Left kidney (tissue), 2 donors: ENCODE results near the gene PSAPL1. TPM values are rescaled to one million over a fixed set of nuclear protein-coding genes. Genes with fewer than 3 reads are reported as not detected.

Source experiments
- DNase-seq: peaks from one replicate; pipeline ENCODE4 v3.0.0-alpha.2; 2013
- polyA plus RNA-seq: library from polyadenylated mRNA; unstranded; fragments of 120-200 nt; gene quantifications from one replicate; pipeline ENCODE4 v1.2.1, GENCODE V29; 2013; ENCODE audit not compliant: insufficient read length

Gene PSAPL1
- polyA plus RNA-seq, 1 donor = not detected

GRCh38 chr4:7418131-7418943, 16.4 kb downstream of the PSAPL1 start:
- DNase-seq = no peak

DNA sequence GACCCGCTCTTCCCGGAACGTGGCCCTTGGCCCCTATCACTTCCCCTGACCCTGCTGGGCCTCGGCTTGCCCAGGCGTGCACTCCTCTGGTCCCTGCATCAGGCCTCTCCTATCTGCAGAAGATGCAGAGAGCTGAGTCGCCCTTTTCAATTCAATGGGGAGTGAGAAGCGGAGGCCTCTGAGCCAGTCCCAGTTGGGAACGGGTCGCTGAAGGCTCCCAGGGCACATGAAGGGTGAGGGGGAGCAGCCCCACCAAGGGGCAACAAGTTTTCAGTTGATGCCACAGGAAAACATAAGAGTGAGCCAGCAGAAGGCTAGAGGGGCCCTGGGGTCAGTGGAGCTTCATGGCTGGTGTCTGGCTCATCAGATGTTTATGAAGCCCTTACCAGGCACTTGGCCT, 17.1 kb downstream of the PSAPL1 start:
- DNase-seq = no peak

GRCh38 chr4:7416745-7417432, 17.8 kb downstream of the PSAPL1 start:
- DNase-seq = no peak

GRCh38 chr4:7415927-7416686, 18.6 kb downstream of the PSAPL1 start:
- no peak for DNase-seq

DNA sequence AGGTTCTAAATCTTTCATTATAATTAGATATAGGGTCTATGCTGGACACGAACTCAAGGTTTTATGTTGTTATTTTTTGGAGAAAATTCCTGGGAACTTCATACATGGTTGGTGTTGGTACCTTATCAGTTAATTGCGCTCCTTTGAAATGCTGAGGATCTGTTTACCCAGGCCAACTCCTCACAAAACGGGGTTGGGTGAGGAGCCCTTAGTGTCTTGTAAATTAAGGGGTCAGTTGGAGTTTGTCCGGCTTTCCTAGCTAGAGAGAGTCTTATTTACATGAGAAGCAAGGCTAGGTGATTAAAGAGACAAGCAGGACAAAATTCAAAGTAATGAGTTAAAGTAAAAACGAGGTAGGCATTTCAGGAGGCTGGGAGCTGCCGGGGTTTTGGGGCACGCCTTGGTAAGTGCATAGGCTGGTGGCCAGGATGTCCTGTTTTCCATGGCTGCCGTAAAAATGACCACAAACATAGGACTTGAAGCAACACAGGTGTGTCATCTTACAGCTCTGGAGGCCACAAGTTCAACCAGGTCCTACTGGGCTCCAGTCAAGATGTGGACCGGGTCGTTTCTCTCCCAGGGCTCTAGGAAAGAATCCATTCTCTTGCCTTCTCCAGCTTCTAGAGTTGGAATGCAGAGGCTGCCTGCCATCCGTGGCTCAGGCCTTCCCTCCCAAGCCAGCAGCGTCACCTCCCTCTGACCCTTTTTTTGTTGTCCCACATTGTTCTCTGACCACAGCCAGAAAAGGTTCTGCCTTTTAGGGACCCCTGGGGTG, 19.8 kb downstream of the PSAPL1 start:
- no peak for DNase-seq

DNA sequence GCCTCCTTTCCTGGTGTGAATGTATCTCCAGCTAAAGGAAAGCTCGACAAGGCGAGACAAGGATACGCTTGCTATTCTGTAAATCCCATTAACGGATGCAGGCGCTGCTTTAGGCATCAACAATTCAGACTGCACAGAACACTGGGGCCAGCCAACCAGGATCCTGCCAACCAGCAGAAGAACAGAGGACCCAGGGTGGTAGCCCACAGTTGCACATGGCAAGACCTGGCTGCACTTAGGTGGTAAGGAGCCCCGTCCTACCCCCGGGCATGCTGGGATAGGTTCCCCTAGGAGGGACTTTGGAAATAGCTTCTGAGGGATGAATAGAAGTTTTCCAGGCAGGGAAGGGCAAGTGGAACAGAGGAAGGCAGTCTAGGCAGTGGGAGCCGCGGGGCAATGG, 20.7 kb downstream of the PSAPL1 start:
- DNase-seq = no peak

- no peak for DNase-seq
Observed at GRCh38 chr4:7412554-7412912, 22.2 kb downstream of the PSAPL1 start.

DNA sequence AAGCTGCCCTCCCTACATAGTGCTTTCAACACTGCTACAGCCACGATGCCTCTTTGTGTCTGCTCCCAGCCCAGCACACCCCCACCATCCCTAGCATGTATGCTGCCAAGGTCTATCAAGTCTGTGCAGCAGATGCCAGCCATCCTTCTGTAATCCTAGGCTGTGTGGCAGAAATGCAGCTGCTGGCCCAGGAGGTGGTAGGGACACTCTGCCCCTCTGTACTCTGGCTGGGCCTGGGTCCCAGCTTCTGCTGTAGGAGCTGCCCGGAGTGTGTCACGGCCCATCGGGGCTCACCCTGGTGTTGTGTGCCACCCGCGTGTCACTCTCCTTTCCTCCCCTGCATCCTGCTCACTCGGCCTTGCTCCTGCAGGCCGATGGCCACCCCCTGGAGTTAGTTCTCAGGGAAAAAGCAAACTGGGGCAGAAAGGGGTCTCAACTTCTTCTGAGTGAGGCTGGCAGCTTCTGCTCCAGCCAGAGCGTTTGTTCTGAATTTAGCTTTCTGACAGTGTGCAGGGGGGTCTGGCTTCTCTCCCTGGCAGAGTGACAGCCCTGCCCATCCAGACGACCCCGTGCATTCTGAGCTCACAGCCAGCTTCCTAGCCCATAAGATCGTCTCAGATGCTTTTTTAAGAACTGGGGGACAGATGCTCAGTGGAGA, 22.7 kb downstream of the PSAPL1 start:
- DNase-seq = no peak

DNA sequence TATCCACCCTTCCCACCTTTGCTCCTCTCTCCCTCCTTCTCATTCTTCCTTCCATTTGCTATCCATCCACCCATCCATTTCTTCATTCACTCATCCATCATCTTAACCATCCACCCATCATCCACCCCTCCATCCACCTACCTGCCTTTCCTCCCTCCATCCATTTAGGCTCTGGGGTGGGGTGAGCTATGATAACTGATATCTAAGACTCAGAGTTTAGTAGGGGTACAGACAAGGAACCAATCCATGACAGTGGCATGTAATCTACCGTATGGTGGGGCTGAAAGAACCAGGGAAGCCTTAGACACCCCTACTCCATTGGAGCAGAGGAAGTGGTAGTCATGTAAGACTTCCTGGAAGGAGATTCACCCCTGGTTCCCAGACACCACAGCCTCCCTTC, 23.2 kb downstream of the PSAPL1 start:
- no peak for DNase-seq

DNA sequence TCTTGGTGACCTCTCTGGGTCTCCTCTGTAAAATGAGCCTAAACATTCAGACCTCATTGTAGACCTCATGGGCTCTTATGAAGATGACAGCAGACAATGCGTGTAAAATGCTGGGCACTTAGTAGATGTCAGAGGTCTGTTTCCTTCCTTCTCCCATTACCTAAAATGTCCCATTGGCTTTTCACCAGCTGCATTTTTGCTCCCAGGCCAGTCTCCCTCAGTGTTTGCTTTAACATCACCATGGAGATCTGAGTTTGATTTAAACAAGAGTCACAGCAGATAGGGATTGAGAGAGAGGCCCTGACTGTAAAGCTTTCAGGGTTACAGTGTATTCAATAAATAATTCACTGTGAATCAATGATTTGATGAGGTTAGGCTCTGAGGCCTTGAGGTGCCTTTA, 24.3 kb downstream of the PSAPL1 start:
- peak; percentile 42 for DNase-seq

GRCh38 chr4:7408166-7408565, 26.6 kb downstream of the PSAPL1 start:
- DNase-seq = no peak

DNA sequence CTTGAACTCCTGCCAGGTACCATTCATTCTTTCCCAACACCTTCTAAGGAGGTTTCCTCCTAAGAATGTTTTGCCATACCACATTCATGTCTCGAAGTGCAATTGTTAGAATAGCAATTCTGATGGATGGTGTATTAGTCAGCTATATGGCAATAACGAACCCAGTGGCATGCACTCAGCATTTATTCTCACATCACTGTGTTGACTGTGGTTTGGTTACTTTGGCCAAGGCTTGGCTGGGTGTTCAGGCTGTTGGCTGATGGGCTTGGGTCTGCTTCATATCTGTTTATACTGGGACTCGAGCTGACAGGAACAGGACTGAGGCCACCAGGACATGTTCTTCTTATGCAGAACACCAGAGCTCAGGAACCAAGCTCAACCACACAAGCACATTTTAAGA, 31.7 kb downstream of the PSAPL1 start:
- DNase-seq = no peak

GRCh38 chr4:7402526-7402925, 32.2 kb downstream of the PSAPL1 start:
- no peak for DNase-seq

DNA sequence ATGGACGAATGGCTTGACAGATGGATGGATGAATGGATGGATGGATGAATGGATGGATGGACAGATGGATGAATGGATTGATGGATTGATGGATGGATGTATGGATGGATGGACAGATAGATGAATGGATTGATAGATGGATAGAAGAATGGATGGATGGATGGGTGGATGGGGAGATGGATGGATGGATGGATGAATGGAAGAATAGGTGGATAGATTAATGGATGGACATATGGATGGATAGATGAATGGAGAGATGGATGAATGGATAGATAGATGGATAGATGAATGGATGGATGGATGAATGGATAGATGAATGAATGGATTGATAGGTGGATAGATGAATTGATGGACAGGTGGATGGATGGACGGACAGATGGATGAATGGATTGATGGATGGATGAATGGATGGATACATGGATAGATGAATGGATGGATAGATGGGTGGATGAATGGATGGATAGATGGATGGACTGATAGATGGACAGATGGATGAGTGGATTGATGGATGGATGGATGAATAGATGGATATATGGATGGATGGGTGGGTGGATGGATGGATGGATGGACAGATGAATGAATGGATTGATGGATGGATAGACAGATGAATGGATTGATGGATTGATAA, 33.9 kb downstream of the PSAPL1 start:
- no peak for DNase-seq

GRCh38 chr4:7399440-7400234, 35.1 kb downstream of the PSAPL1 start:
- no peak for DNase-seq

DNA sequence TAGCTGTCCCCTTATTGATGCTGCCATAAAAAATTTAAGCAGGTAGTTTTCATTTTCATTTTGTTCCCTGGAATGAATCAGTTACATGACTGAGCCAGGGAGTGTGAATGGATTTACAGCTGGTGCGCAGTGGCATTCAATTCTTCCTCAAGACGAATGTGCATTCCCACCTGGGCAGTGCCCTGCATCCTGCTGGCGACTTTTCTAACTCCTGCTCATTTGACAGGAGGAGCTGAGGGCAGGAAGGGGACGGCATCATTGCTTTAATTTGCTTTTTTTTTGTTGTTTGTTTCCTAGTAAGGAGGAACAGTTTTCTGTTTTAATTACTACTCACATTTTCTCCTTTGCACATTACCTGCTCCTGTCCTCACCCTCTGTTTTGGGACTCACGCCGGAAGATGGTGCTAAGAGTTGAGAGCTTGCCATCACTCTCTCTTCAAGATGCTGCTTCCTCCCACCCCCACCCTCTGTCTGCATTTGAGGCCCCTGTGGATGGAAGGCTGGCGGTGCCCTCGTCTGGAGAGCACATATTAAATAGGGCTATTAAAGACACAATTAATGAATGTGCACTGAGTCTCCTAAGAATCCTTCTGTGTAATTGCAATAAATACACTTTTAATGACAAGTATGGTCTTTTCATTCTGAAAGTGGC, 35.8 kb downstream of the PSAPL1 start:
- no peak for DNase-seq

DNA sequence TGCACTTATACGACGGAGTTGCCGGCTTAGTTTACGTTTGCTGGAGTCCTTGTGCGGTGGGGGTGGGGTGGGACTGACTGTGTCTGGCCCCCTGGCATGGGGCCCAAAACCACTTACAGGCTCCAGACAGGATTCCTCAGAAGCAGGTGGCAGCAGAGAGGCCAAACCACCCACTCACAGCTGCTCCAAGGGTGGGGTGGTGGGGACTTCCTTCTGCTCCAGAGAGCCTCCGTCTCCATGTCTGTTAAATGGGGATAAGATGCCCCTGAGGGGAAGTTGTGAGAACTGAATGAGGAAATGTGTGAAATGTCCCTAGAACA, 36.7 kb downstream of the PSAPL1 start:
- DNase-seq = no peak

DNA sequence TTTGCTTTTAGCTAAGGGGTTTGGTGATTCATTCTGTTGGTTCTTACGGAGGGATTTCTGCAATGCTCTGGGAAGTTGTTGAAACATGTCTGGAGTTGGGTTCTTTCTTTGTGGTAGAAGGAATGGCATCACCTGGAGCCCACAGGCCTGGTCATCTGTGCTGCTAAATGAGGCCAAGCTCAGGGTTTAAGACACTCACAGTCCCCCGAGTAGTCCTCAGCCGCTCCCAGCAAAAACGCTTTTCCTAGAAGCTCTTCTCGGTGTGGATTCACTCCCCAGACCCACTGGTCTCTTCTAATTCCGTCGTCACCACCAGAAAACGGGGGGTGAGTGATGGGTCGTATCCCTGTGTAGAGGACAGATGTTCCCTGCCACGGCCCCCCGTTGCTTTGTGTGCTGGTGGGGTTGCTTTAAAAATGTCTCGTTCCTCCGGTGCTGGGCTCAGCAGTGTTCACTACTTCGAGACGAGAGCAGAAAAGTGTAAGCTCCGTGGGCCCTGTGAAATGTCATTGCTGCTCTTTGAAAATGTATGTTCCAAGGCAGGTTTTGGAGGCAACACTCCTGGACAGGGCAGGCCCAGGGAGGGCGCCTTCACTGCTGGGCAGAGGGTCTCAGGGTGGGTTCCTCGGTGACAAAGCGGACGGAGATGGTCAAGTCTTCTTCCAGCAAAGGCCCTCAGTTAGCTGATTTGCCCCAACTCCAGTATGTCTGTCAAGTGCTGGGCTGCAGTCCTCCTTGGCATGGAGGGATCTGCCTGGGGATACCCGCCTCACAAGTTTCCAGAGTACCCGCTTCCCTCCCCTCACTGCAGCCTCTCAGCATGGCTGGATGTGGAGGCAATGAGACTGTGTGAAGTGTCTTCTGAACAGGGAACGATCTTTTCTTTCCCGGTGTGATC, 37.3 kb downstream of the PSAPL1 start:
- no peak for DNase-seq
